CD1c-positive myeloid dendritic cell (primary cell): ENCODE data around the gene STH.

Source experiments
- DNase-seq: peaks from one replicate; pipeline ENCODE4 v3.0.0-alpha.2; 2016; ENCODE audit errors: extremely low spot score

The STH gene

GRCh38 chr17:46044989-46045388 is 45.9 kb downstream of the STH start:
- no peak for DNase-seq

GRCh38 chr17:46045639-46046038 is 46.6 kb downstream of the STH start:
- DNase-seq, result no peak

GRCh38 chr17:46046957-46047356 is 47.9 kb downstream of the STH start:
- DNase-seq, result no peak

GRCh38 chr17:46047398-46047797 is 48.3 kb downstream of the STH start:
- DNase-seq, result no peak

- DNase-seq, result no peak
Measured at GRCh38 chr17:46047856-46048255, 48.8 kb downstream of the STH start.
